Measurements from ENCODE around the gene RABEP1. TPM values are rescaled to one million over a fixed set of nuclear protein-coding genes. Genes with fewer than 3 reads are reported as not detected.

Gene RABEP1
- total RNA-seq, 2 donors from 2014 or later: 36.4 to 47.0 TPM

DNA sequence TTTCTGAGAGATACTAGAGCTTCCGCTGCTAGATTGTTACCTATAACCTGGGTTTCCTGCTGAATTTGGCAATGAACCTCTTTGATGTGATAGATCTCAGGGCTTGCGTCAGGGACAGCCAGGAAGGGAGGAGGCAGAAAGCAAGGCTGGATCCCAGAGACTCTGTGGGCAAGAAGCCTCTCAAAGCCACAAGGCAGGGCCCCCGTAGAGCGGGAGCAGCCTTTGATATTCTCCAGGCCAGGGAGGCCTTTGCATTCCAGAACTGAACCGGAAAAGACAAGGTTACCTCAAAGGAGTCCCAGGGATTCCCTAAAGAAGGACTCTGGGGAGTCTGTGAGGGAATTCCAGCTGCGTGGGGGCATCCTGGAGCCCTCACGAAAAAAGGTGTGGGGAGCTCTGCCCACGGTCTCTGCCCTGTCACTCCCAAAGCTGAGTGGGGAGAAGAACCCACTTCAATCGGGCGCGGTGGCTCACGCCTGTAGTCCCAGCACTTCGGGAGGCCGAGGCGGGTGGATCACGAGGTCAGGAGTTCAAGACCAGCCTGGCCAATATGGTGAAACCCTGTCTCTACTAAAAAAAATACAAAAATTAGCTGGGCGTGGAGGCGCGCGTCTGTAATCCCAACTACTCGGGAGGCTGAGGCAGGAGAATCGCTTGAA, 33.1 kb upstream of the RABEP1 start:
- Histone ChIP-seq H3K9me3 (no peaks in the 10 kb centered on the region), H3K4me3 (no peak overlapping the region), H3K4me1 (ENCODE audit: control insufficient read depth in 1 of 2, low read depth in 2 of 2) (no peaks in the 10 kb centered on the region), H3K27ac (no peak overlapping the region), H3K36me3 (no peaks in the 10 kb centered on the region), H3K27me3 (replicated peaks; ENCODE audit: insufficient read depth) (no peaks in the 10 kb centered on the region)
- no peak for TF ChIP-seq CTCF (IDR thresholded peaks at IDR 0.05)
- ATAC-seq (ENCODE audit: insufficient number of reproducible peaks, low FRiP score, low read depth) (no peak), DNase-seq (ENCODE audit: low spot score) (no peak)

DNA sequence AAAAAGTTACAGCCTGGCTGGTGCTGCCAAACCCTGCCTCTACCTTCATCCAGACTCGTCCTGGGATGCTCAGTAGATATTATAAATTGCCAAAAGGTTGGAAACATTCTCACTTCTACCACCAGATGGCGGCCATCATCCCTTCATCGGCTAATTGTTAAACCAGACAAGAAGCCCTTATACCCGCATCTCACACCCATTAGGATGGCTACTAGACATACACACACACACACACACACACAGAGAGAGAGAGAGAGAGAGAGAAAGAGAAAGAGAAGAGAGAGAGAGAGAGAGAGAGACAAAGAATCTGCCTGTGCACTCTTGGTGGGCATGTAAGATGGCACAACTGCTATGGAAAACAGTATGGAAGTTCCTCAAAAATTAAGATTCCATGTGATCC, 32.5 kb upstream of the RABEP1 start:
- peak; percentile 29 for DNase-seq (ENCODE audit: low spot score)
- H3K4me1 ChIP-seq (ENCODE audit: control insufficient read depth in 1 of 2, low read depth in 2 of 2): no peaks in the 10 kb centered on the region
- no peak for ATAC-seq (ENCODE audit: insufficient number of reproducible peaks, low FRiP score, low read depth)
- no peak overlapping the region for H3K4me3 ChIP-seq
- H3K27me3 ChIP-seq (replicated peaks; ENCODE audit: insufficient read depth): no peaks in the 10 kb centered on the region
- peak; percentile 51 for TF ChIP-seq CTCF (IDR thresholded peaks at IDR 0.05)
- H3K27ac ChIP-seq: no peak overlapping the region
- H3K36me3 ChIP-seq: no peaks in the 10 kb centered on the region
- no peaks in the 10 kb centered on the region for H3K9me3 ChIP-seq

- Histone ChIP-seq H3K27ac (no peak overlapping the region), H3K4me1 (ENCODE audit: control insufficient read depth in 1 of 2, low read depth in 2 of 2) (no peaks in the 10 kb centered on the region), H3K9me3 (no peaks in the 10 kb centered on the region), H3K36me3 (no peaks in the 10 kb centered on the region), H3K27me3 (replicated peaks; ENCODE audit: insufficient read depth) (no peaks in the 10 kb centered on the region), H3K4me3 (no peak overlapping the region)
- TF ChIP-seq CTCF (IDR thresholded peaks at IDR 0.05): no peak
- ATAC-seq (ENCODE audit: insufficient number of reproducible peaks, low FRiP score, low read depth) (no peak), DNase-seq (ENCODE audit: low spot score) (no peak)
Observed at GRCh38 chr17:5254414-5254813, 27.7 kb upstream of the RABEP1 start.

GRCh38 chr17:5254903-5255521, 27.1 kb upstream of the RABEP1 start:
- H3K27ac ChIP-seq: no peak overlapping the region
- no peaks in the 10 kb centered on the region for H3K27me3 ChIP-seq (replicated peaks; ENCODE audit: insufficient read depth)

GRCh38 chr17:5257124-5257523, 25.0 kb upstream of the RABEP1 start:
- no peak overlapping the region for H3K27ac ChIP-seq
- TF ChIP-seq CTCF (IDR thresholded peaks at IDR 0.05): no peak
- no peaks in the 10 kb centered on the region for H3K36me3 ChIP-seq
- H3K4me1 ChIP-seq (ENCODE audit: control insufficient read depth in 1 of 2, low read depth in 2 of 2): no peaks in the 10 kb centered on the region
- H3K9me3 ChIP-seq: no peaks in the 10 kb centered on the region
- H3K27me3 ChIP-seq (replicated peaks; ENCODE audit: insufficient read depth): no peaks in the 10 kb centered on the region
- no peak for DNase-seq (ENCODE audit: low spot score)
- H3K4me3 ChIP-seq: no peak overlapping the region
- no peak for ATAC-seq (ENCODE audit: insufficient number of reproducible peaks, low FRiP score, low read depth)

More at GRCh38 chr17:5254903-5255521, 27.1 kb upstream of the RABEP1 start:
- Histone ChIP-seq H3K4me3 (no peak overlapping the region), H3K9me3 (no peaks in the 10 kb centered on the region), H3K4me1 (ENCODE audit: control insufficient read depth in 1 of 2, low read depth in 2 of 2) (no peaks in the 10 kb centered on the region), H3K36me3 (no peaks in the 10 kb centered on the region)
- ATAC-seq (ENCODE audit: insufficient number of reproducible peaks, low FRiP score, low read depth) (no peak), DNase-seq (ENCODE audit: low spot score) (no peak)
- no peak for TF ChIP-seq CTCF (IDR thresholded peaks at IDR 0.05)
